SU-DHL-6 (cell line): Measurements from ENCODE around the gene BHLHE23.
"Not testable (repeated sequence)": the region's sequence is repeated elsewhere in the genome, so short reads cannot be mapped to it uniquely, and the experiment has no call there.

Experiments used
- EZH2phosphoT487 ChIP-seq: fragments of 200-600 bp; sonication (generic), shearing (Covaris generic); conservative IDR thresholded peaks from 2 replicates; pipeline ENCODE4 v1.6.1; 2018; ENCODE audit warnings: mild to moderate bottlenecking, antibody characterized with exemption, low read length, moderate library complexity, mixed read lengths
- TF ChIP-seq, protein P1 (sequence below): fragments of 200-600 bp; sonication (generic); IDR thresholded peaks from one replicate; pipeline ENCODE4 v1.5.1; 2017; ENCODE audit warnings: antibody characterized with exemption, mild to moderate bottlenecking, low read length, moderate library complexity; ENCODE audit not compliant: insufficient read depth, poor library complexity, severe bottlenecking

DNA sequence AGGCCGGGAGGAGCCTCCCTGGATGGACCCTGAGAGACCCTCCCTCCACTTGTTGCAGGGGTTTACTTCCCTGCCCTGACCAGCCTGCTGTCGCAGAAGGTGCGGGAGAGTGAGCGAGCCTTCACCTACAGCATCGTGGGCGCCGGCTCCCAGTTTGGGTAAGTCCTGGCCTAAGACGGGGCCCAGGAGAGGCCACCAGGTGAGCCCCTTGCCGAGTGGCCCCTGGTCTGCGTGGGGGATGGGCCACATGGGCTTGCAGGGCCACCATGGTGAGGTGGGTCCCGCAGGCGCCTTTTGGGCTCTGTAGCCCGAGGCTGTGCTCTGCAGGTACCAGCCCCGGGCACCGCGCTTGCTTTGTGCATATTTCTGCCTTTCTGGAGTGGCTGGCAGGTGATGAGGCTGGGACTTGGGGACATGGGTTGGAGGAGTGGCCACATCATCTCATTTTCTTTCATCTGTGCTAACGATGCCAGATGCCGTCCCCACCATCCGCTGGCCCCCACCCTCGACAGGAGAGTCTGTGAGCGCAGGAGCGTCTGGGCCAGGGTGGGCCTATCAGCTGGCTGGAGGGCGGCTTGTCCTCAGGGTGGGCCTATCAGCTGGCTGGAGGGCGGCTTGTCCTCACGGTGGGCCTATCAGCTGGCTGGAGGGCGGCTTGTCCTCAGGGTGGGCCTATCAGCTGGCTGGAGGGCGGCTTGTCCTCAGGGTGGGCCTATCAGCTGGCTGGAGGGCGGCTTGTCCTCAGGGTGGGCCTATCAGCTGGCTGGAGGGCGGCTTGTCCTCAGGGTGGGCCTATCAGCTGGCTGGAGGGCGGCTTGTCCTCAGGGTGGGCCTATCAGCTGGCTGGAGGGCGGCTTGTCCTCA, 46.1 kb downstream of the BHLHE23 start:
- TF ChIP-seq, protein P1, sequence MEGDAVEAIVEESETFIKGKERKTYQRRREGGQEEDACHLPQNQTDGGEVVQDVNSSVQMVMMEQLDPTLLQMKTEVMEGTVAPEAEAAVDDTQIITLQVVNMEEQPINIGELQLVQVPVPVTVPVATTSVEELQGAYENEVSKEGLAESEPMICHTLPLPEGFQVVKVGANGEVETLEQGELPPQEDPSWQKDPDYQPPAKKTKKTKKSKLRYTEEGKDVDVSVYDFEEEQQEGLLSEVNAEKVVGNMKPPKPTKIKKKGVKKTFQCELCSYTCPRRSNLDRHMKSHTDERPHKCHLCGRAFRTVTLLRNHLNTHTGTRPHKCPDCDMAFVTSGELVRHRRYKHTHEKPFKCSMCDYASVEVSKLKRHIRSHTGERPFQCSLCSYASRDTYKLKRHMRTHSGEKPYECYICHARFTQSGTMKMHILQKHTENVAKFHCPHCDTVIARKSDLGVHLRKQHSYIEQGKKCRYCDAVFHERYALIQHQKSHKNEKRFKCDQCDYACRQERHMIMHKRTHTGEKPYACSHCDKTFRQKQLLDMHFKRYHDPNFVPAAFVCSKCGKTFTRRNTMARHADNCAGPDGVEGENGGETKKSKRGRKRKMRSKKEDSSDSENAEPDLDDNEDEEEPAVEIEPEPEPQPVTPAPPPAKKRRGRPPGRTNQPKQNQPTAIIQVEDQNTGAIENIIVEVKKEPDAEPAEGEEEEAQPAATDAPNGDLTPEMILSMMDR: not testable (repeated sequence)
- TF ChIP-seq EZH2phosphoT487: not testable (repeated sequence)
